Measurements from ENCODE around the gene TMCO1. TPM values are rescaled to one million over a fixed set of nuclear protein-coding genes. Genes with fewer than 3 reads are reported as not detected.
"Not testable (repeated sequence)": the region's sequence is repeated elsewhere in the genome, so short reads cannot be mapped to it uniquely, and the experiment has no call there.

TMCO1 gene
- total and polyA plus RNA-seq, 12 donors, result 33.4 to 280 (median 120) TPM

GRCh38 chr1:165686121-165686970 is 82.3 kb downstream of the TMCO1 start:
- no peaks in the 10 kb centered on the region for H3K9me3 ChIP-seq (replicated peaks in 1 of 3)
- H3K4me3 ChIP-seq, result no peak overlapping the region
- 77 to 87% (median 82%) methylated on average over 6 of the region's 6 CpGs for WGBS, 4 donors
- intact Hi-C loops (cut with DNase I), result loop anchor here in 1 of 2 donors (10.0 kb wide), 1 partner anchor 52 kb away; the partner anchor contains the start of gene MGST3
- TF ChIP-seq POLR2A (IDR thresholded peaks at IDR 0.05) (no peak), CTCF (IDR thresholded peaks at IDR 0.05) (no peak)
- H3K4me1 ChIP-seq (replicated peaks in 1 of 2), result peaks cover 13 to 56% of the 10 kb centered on the region in 2 donors
- H3K36me3 ChIP-seq (replicated peaks in 1 of 2), result peaks cover 0 to 15% of the 10 kb centered on the region in 2 donors
- H3K27ac ChIP-seq, result no peak overlapping the region
- no peaks in the 10 kb centered on the region for H3K27me3 ChIP-seq
- DNase-seq, result no peak

- intact Hi-C loops (cut with DNase I), result loop anchor here in 1 of 2 donors (10.0 kb wide), 1 partner anchor 49 kb away; the partner anchor contains the start of gene MGST3
- DNase-seq, result no peak
- Histone ChIP-seq H3K4me1 (replicated peaks in 1 of 2) (peaks cover 11 to 50% of the 10 kb centered on the region in 2 donors), H3K27ac (no peak overlapping the region), H3K27me3 (no peaks in the 10 kb centered on the region), H3K36me3 (replicated peaks in 1 of 2) (peaks cover 0 to 39% of the 10 kb centered on the region in 2 donors), H3K9me3 (replicated peaks in 1 of 3) (no peaks in the 10 kb centered on the region), H3K4me3 (no peak overlapping the region)
- TF ChIP-seq POLR2A (IDR thresholded peaks at IDR 0.05) (no peak), CTCF (IDR thresholded peaks at IDR 0.05) (no peak)
- 0 to 45% (median 35%) methylated on average over 1 of the region's 1 CpG for WGBS, 4 donors
These were observed 84.7 kb downstream of the TMCO1 start for GRCh38 chr1:165683848-165684485.

- Histone ChIP-seq H3K4me1 (replicated peaks in 1 of 2) (peaks cover 0 to 21% of the 10 kb centered on the region in 2 donors), H3K36me3 (replicated peaks in 1 of 2) (peaks cover 0 to 65% of the 10 kb centered on the region in 2 donors)
- 94 to 100% (median 97%) methylated on average over 4 of the region's 4 CpGs for WGBS, 4 donors
- intact Hi-C loops (cut with DNase I), result loop anchor here in 1 of 2 donors (10.0 kb wide), 1 partner anchor 46 kb away; the partner anchor contains the start of gene MGST3
- H3K27ac ChIP-seq; H3K27me3 ChIP-seq; DNase-seq; H3K9me3 ChIP-seq (replicated peaks in 1 of 3); H3K4me3 ChIP-seq: not testable (repeated sequence)
These were observed 87.9 kb downstream of the TMCO1 start for GRCh38 chr1:165680773-165681172.

- Histone ChIP-seq H3K9me3 (replicated peaks in 1 of 3) (no peaks in the 10 kb centered on the region), H3K4me3 (no peak overlapping the region), H3K27me3 (no peaks in the 10 kb centered on the region), H3K27ac (no peak overlapping the region), H3K4me1 (replicated peaks in 1 of 2) (peaks cover 0 to 18% of the 10 kb centered on the region in 2 donors), H3K36me3 (replicated peaks in 1 of 2) (peaks cover 0 to 66% of the 10 kb centered on the region in 2 donors)
- no peak for DNase-seq
- intact Hi-C loops (cut with DNase I), result loop anchor here in 1 of 2 donors (10.0 kb wide), 1 partner anchor 46 kb away; the partner anchor contains the start of gene MGST3
- WGBS, 4 donors, result 62 to 82% (median 75%) methylated on average over 2 of the region's 2 CpGs
- TF ChIP-seq POLR2A (IDR thresholded peaks at IDR 0.05) (no peak), CTCF (IDR thresholded peaks at IDR 0.05) (no peak)
These were observed 88.4 kb downstream of the TMCO1 start for GRCh38 chr1:165680303-165680702.
